Measurements from ENCODE around the gene LRMDA. TPM values are rescaled to one million over a fixed set of nuclear protein-coding genes. Genes with fewer than 3 reads are reported as not detected.

LRMDA gene
- total and polyA plus RNA-seq, 2 of the 8 experiments (the other 6 are each of a cell fraction or from before 2014, with no cell fraction given): 0.86 to 2.8 TPM

GRCh38 chr10:75569506-75569905, 138.1 kb downstream of the LRMDA start (continued):
- TF ChIP-seq CHD7 (IDR thresholded peaks at IDR 0.05; ENCODE audit: insufficient replicate concordance, low read length) (no peak), SRF (IDR thresholded peaks at IDR 0.05; ENCODE audit: low read depth, low read length) (no peak), SIX5 (IDR thresholded peaks at IDR 0.05; ENCODE audit: low read depth, low read length) (no peak), NANOG (IDR thresholded peaks at IDR 0.05; ENCODE audit: insufficient read depth, low read depth, low read length, poor library complexity, severe bottlenecking) (no peak), RAD21 (IDR thresholded peaks at IDR 0.05 in 1 of 2, conservative IDR thresholded peaks at IDR 0.05 in 1 of 2; ENCODE audit: low read depth in 2 of 2, low read length in 2 of 2) (no peak), NRF1 (IDR thresholded peaks at IDR 0.05; ENCODE audit: low read depth, low read length) (no peak), KDM1A (IDR thresholded peaks at IDR 0.05; ENCODE audit: borderline replicate concordance, low read length) (no peak), POLR2AphosphoS5 (IDR thresholded peaks at IDR 0.05; ENCODE audit: low read depth, low read length) (no peak), TEAD4 (IDR thresholded peaks at IDR 0.05; ENCODE audit: low read depth, low read length) (no peak), SIN3A (conservative IDR thresholded peaks at IDR 0.05 in 1 of 2, IDR thresholded peaks at IDR 0.05 in 1 of 2; ENCODE audit: low read depth in 1 of 2, low read length in 2 of 2) (no peak), BACH1 (IDR thresholded peaks at IDR 0.05; ENCODE audit: low read length) (no peak)
